DND-41 (cell line): Measurements from ENCODE around the gene SYT9.

Experiments
- ATAC-seq: fragments of 200-7000 bp; cut with Tn5 transposase; 3 replicates; pipeline ENCODE4 v1.9.1; 2021; ENCODE audit warnings: low read depth; ENCODE audit not compliant: insufficient read depth
- DNase-seq: peaks from one replicate; pipeline ENCODE4 v3.0.0-alpha.2; 2020
- H2AFZ ChIP-seq: 2 replicates; pipeline ENCODE4 v1.6.0; 2012; ENCODE audit warnings: low read depth, low read length
- H3K27ac ChIP-seq: 2 replicates; pipeline ENCODE4 v1.5.1; 2012; ENCODE audit warnings: low read length, inconsistent platforms
- H3K27me3 ChIP-seq: fragments of 200-600 bp; sonication (generic); 2 replicates; pipeline ENCODE4 v1.6.0; 2012; ENCODE audit warnings: low read length, mild to moderate bottlenecking, inconsistent platforms; ENCODE audit not compliant: insufficient read depth, poor library complexity
- H3K36me3 ChIP-seq: 2 replicates; pipeline ENCODE4 v1.5.1; 2012; ENCODE audit warnings: low read length, inconsistent platforms; ENCODE audit not compliant: insufficient read depth
- H3K4me1 ChIP-seq: 2 replicates; pipeline ENCODE4 v1.5.1; 2012; ENCODE audit warnings: mild to moderate bottlenecking, low read length; ENCODE audit not compliant: insufficient read depth
- H3K4me2 ChIP-seq: 2 replicates; pipeline ENCODE4 v1.6.0; 2012; ENCODE audit warnings: mild to moderate bottlenecking, moderate library complexity, low read length, inconsistent platforms; ENCODE audit not compliant: insufficient read depth
- H3K4me3 ChIP-seq, 2 experiments: fragments of 200-600 bp in 1 of 2; shearing (Covaris generic) in 1 of 2; 2 replicates each; pipeline ENCODE4 v1.5.1; 2012 to 2016; ENCODE audit warnings: inconsistent platforms in 2 of 2, low read length in 2 of 2, mild to moderate bottlenecking in 2 of 2, low read depth in 1 of 2, moderate library complexity in 1 of 2
- H3K79me2 ChIP-seq: 2 replicates; pipeline ENCODE4 v1.6.0; 2012; ENCODE audit warnings: low read length, inconsistent platforms; ENCODE audit not compliant: insufficient read depth
- H3K9ac ChIP-seq: 2 replicates; pipeline ENCODE4 v1.6.0; 2012; ENCODE audit warnings: low read depth, mild to moderate bottlenecking, inconsistent platforms, low read length, moderate library complexity
- H3K9me3 ChIP-seq: 2 replicates; pipeline ENCODE4 v1.5.1; 2012; ENCODE audit warnings: low read length, moderate library complexity, mild to moderate bottlenecking, inconsistent platforms; ENCODE audit not compliant: insufficient read depth, severe bottlenecking
- H4K20me1 ChIP-seq: 2 replicates; pipeline ENCODE4 v1.6.0; 2012; ENCODE audit warnings: low read length; ENCODE audit not compliant: insufficient read depth
- EZH2 ChIP-seq: IDR thresholded peaks from 3 replicates; pipeline ENCODE4 v1.6.1; 2012; ENCODE audit warnings: borderline replicate concordance, low read depth, mild to moderate bottlenecking, moderate library complexity, low read length, inconsistent platforms; ENCODE audit not compliant: severe bottlenecking
- TF ChIP-seq, protein P1 (sequence below): IDR thresholded peaks from 2 replicates; pipeline ENCODE4 v1.5.1; 2012; ENCODE audit warnings: borderline replicate concordance, low read length, moderate library complexity, mild to moderate bottlenecking; ENCODE audit not compliant: poor library complexity, severe bottlenecking; ENCODE audit errors: extremely low read depth

Gene SYT9

DNA sequence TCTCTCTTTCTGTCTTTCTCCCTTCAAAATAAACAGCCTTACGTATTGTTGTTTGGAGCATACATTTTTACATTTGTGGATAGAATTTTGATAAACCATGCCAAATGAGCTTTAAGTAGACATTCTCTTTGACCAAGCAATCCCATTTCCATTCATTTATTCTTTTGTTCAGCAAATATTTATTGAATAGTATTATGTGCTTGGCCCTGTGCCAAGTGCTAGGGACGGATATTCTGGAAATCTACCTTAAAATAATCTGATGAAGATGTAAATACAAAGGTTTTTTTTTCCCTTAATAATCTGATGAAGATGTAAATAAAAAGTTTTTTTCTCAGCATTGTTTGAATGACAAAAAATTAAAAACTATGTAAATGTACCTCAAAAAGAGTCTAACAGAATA, 235.7 kb downstream of the SYT9 start:
- Histone ChIP-seq H2AFZ (no peak overlapping the region), H3K9me3 (no peaks in the 10 kb centered on the region), H3K27ac (no peak overlapping the region), H3K36me3 (no peaks in the 10 kb centered on the region), H3K27me3 (peaks cover 18% of the 10 kb centered on the region), H4K20me1 (no peaks in the 10 kb centered on the region), H3K79me2 (no peaks in the 10 kb centered on the region), H3K4me3 (no peak overlapping the region), H3K4me2 (no peak overlapping the region), H3K4me1 (no peaks in the 10 kb centered on the region), H3K9ac (no peak overlapping the region)
- DNase-seq: no peak
- ATAC-seq: no peak
- TF ChIP-seq EZH2: no peak
- TF ChIP-seq, protein P1, sequence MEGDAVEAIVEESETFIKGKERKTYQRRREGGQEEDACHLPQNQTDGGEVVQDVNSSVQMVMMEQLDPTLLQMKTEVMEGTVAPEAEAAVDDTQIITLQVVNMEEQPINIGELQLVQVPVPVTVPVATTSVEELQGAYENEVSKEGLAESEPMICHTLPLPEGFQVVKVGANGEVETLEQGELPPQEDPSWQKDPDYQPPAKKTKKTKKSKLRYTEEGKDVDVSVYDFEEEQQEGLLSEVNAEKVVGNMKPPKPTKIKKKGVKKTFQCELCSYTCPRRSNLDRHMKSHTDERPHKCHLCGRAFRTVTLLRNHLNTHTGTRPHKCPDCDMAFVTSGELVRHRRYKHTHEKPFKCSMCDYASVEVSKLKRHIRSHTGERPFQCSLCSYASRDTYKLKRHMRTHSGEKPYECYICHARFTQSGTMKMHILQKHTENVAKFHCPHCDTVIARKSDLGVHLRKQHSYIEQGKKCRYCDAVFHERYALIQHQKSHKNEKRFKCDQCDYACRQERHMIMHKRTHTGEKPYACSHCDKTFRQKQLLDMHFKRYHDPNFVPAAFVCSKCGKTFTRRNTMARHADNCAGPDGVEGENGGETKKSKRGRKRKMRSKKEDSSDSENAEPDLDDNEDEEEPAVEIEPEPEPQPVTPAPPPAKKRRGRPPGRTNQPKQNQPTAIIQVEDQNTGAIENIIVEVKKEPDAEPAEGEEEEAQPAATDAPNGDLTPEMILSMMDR: no peak

DNA sequence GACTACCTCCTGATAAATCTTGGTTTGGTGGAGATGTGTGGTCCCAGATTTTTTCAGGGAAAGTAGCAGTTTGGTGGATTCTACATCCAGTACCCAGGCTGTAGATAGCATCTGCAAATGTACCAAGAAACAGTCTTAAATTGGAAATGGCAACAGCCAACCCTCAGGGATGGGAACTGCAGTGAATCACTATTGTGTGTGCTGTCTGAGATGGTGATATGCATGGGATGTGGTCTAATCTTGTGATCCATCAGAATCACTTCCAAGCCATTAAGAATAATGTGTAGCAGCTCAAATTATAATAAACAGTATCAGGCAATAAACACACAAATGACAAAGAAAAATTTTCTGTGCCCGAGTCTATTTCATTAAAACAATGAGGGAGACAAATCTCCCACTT, 237.0 kb downstream of the SYT9 start:
- no peaks in the 10 kb centered on the region for H3K79me2 ChIP-seq
- H3K9me3 ChIP-seq: no peaks in the 10 kb centered on the region
- H3K4me2 ChIP-seq: no peak overlapping the region
- no peak for DNase-seq
- H3K36me3 ChIP-seq: no peaks in the 10 kb centered on the region
- no peak overlapping the region for H3K9ac ChIP-seq
- no peak overlapping the region for H3K27ac ChIP-seq
- no peak for ATAC-seq
- H3K4me3 ChIP-seq: no peak overlapping the region
- H3K27me3 ChIP-seq: peaks cover 18% of the 10 kb centered on the region
- no peak for TF ChIP-seq EZH2
- TF ChIP-seq, protein P1: no peak
- no peak overlapping the region for H2AFZ ChIP-seq
- no peaks in the 10 kb centered on the region for H3K4me1 ChIP-seq
- no peaks in the 10 kb centered on the region for H4K20me1 ChIP-seq

DNA sequence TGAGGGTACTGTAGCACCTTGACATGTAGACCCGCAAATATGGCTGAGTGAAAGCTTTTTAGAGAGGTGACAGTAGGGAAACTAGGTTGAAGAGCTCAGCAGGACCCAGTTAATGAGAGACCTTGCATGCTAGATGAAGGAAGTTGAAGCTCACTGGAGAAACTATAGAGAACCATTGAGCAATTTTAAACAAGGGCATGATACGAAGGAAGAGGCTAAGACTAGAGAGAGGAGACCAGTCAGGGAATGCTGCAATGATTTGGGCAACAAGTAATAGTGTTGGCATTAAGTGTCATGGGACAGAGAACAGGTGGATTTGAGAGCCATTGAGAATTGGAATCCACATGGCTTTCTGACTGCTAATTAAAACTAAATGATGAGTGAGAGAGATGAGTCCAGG, 237.7 kb downstream of the SYT9 start:
- ATAC-seq: no peak

More for the DNA sequence above, 237.7 kb downstream of the SYT9 start:
- H3K4me2 ChIP-seq: no peak overlapping the region
- peaks cover 19% of the 10 kb centered on the region for H3K27me3 ChIP-seq
- H3K9ac ChIP-seq: no peak overlapping the region
- H3K9me3 ChIP-seq: no peaks in the 10 kb centered on the region
- no peaks in the 10 kb centered on the region for H3K4me1 ChIP-seq
- TF ChIP-seq EZH2: no peak
- TF ChIP-seq, protein P1: no peak
- DNase-seq: no peak
- H3K27ac ChIP-seq: no peak overlapping the region
- no peaks in the 10 kb centered on the region for H3K79me2 ChIP-seq
- H2AFZ ChIP-seq: no peak overlapping the region
- H3K4me3 ChIP-seq: no peak overlapping the region
- H3K36me3 ChIP-seq: no peaks in the 10 kb centered on the region
- no peaks in the 10 kb centered on the region; the same call in 1 of the 2 replicates for H4K20me1 ChIP-seq
